Measurements from ENCODE around the gene CCDC86. TPM values are rescaled to one million over a fixed set of nuclear protein-coding genes. Genes with fewer than 3 reads are reported as not detected.

Gene CCDC86
- total RNA-seq, 2 experiments from 2014 or later, result 52.1 to 75.1 TPM

GRCh38 chr11:60864856-60865513 lies 23.1 kb downstream of the CCDC86 start:
- intact Hi-C loops (cut with DNase I, micrococcal nuclease), result no loop called here
- H3K4me1 Mint-ChIP-seq, result no peaks in the 10 kb centered on the region
- no peaks in the 10 kb centered on the region for H3K36me3 Mint-ChIP-seq (ENCODE audit: low read depth)
- no peaks in the 10 kb centered on the region for H3K27me3 Mint-ChIP-seq
- ChIA-PET POLR2A (no interaction called here), CTCF (interaction anchor here (0.7 kb wide), 1 partner anchor 11 kb away, joined by 3 read pairs; no protein-coding TSS in a partner anchor)
- ATAC-seq (no peak), DNase-seq (no peak)
- H3K4me3 Mint-ChIP-seq, result no peak overlapping the region
- H3K9me3 Mint-ChIP-seq (ENCODE audit: low read depth), result no peaks in the 10 kb centered on the region
- no peak overlapping the region for H3K27ac Mint-ChIP-seq

GRCh38 chr11:60866911-60867870 lies 25.3 kb downstream of the CCDC86 start, which contains the start of gene ZP1:
TSS of gene ZP1 (plus strand) at chr11:60867542. CDS start at chr11:60867562, 20 bp downstream.
- no peak for DNase-seq
- no peaks in the 10 kb centered on the region for H3K27me3 Mint-ChIP-seq
- H3K9me3 Mint-ChIP-seq (ENCODE audit: low read depth), result no peaks in the 10 kb centered on the region
- ChIA-PET CTCF (interaction anchor here (0.7 to 1.1 kb wide), 2 partner anchors 20 to 36 kb away, joined by 3 to 4 read pairs; no protein-coding TSS in a partner anchor), POLR2A (no interaction called here)
- H3K4me1 Mint-ChIP-seq, result peaks cover 2% of the 10 kb centered on the region
- no peaks in the 10 kb centered on the region for H3K36me3 Mint-ChIP-seq (ENCODE audit: low read depth)
- H3K27ac Mint-ChIP-seq, result no peak within 1 kb of the TSS
- no peak for ATAC-seq
- H3K4me3 Mint-ChIP-seq, result no peak within 1 kb of the TSS
- intact Hi-C loops (cut with DNase I, micrococcal nuclease), result no loop called here

- Mint-ChIP-seq H3K4me3 (no peak overlapping the region), H3K27ac (no peak overlapping the region), H3K9me3 (ENCODE audit: low read depth) (no peaks in the 10 kb centered on the region), H3K36me3 (ENCODE audit: low read depth) (no peaks in the 10 kb centered on the region), H3K4me1 (peaks cover 5% of the 10 kb centered on the region), H3K27me3 (no peaks in the 10 kb centered on the region)
- ATAC-seq, result no peak
- DNase-seq, result no peak
- ChIA-PET CTCF (interaction anchor here (0.7 to 1.9 kb wide), 3 partner anchors 13 to 37 kb away, joined by 3 to 8 read pairs (median 4); partner anchors contain the start of gene PTGDR2), POLR2A (no interaction called here)
- intact Hi-C loops (cut with DNase I, micrococcal nuclease), result no loop called here
Observed at GRCh38 chr11:60867871-60868681, 26.2 kb downstream of the CCDC86 start.

GRCh38 chr11:60868682-60869450 lies 27.0 kb downstream of the CCDC86 start:
- ChIA-PET CTCF (interaction anchor here (1.3 to 1.9 kb wide), 2 partner anchors 13 to 38 kb away, joined by 4 to 8 read pairs; partner anchors contain the start of gene PTGDR2), POLR2A (no interaction called here)
- no peak for DNase-seq
- H3K4me3 Mint-ChIP-seq, result no peak overlapping the region
- no peaks in the 10 kb centered on the region for H3K27me3 Mint-ChIP-seq
- intact Hi-C loops (cut with DNase I, micrococcal nuclease), result no loop called here
- ATAC-seq, result no peak
- no peaks in the 10 kb centered on the region for H3K36me3 Mint-ChIP-seq (ENCODE audit: low read depth)
- peaks cover 6% of the 10 kb centered on the region for H3K4me1 Mint-ChIP-seq
- H3K9me3 Mint-ChIP-seq (ENCODE audit: low read depth), result no peaks in the 10 kb centered on the region
- H3K27ac Mint-ChIP-seq, result no peak overlapping the region

- Mint-ChIP-seq H3K36me3 (ENCODE audit: low read depth) (no peaks in the 10 kb centered on the region), H3K27me3 (no peaks in the 10 kb centered on the region), H3K4me3 (no peak overlapping the region), H3K4me1 (peaks cover 6% of the 10 kb centered on the region), H3K27ac (no peak overlapping the region), H3K9me3 (ENCODE audit: low read depth) (no peaks in the 10 kb centered on the region)
- no peak for DNase-seq
- POLR2A ChIA-PET, result no interaction called here
- intact Hi-C loops (cut with DNase I, micrococcal nuclease), result no loop called here
- ATAC-seq, result no peak
- CTCF ChIA-PET, result interaction anchor here (1.3 to 1.9 kb wide), 2 partner anchors 14 to 38 kb away, joined by 4 to 8 read pairs; partner anchors contain the start of gene PTGDR2
Observed at GRCh38 chr11:60869451-60869825, 27.5 kb downstream of the CCDC86 start.

GRCh38 chr11:60870276-60870675 lies 28.4 kb downstream of the CCDC86 start:
- ChIA-PET CTCF (no interaction called here), POLR2A (interaction anchor here (0.6 kb wide), 1 partner anchor 109 kb away, joined by 3 read pairs; no protein-coding TSS in a partner anchor)
- Mint-ChIP-seq H3K27ac (no peak overlapping the region), H3K27me3 (no peaks in the 10 kb centered on the region), H3K4me3 (no peak overlapping the region), H3K36me3 (ENCODE audit: low read depth) (peaks cover 2% of the 10 kb centered on the region), H3K9me3 (ENCODE audit: low read depth) (no peaks in the 10 kb centered on the region), H3K4me1 (peaks cover 6% of the 10 kb centered on the region)
- no peak for DNase-seq
- intact Hi-C loops (cut with DNase I, micrococcal nuclease), result no loop called here
- no peak for ATAC-seq

- H3K36me3 Mint-ChIP-seq (ENCODE audit: low read depth), result peaks cover 2% of the 10 kb centered on the region
- no peaks in the 10 kb centered on the region for H3K27me3 Mint-ChIP-seq
- H3K4me3 Mint-ChIP-seq, result no peak overlapping the region
- ATAC-seq (peak; percentile 37), DNase-seq (no peak)
- peaks cover 6% of the 10 kb centered on the region for H3K4me1 Mint-ChIP-seq
- H3K27ac Mint-ChIP-seq, result no peak overlapping the region
- H3K9me3 Mint-ChIP-seq (ENCODE audit: low read depth), result no peaks in the 10 kb centered on the region
- intact Hi-C loops (cut with DNase I, micrococcal nuclease), result no loop called here
- POLR2A ChIA-PET, result interaction anchor here (0.6 kb wide), 1 partner anchor 108 kb away, joined by 3 read pairs; no protein-coding TSS in a partner anchor
- CTCF ChIA-PET, result interaction anchor here (1.1 kb wide), 1 partner anchor 11 kb away, joined by 3 read pairs; no protein-coding TSS in a partner anchor
Observed at GRCh38 chr11:60870733-60871377, 28.9 kb downstream of the CCDC86 start.

- POLR2A ChIA-PET, result no interaction called here
- H3K27me3 Mint-ChIP-seq, result no peaks in the 10 kb centered on the region
- DNase-seq (no peak), ATAC-seq (no peak)
- H3K4me1 Mint-ChIP-seq, result peaks cover 6% of the 10 kb centered on the region
- no peak overlapping the region for H3K4me3 Mint-ChIP-seq
- intact Hi-C loops (cut with DNase I, micrococcal nuclease), result no loop called here
- H3K27ac Mint-ChIP-seq, result no peak overlapping the region
- H3K9me3 Mint-ChIP-seq (ENCODE audit: low read depth), result no peaks in the 10 kb centered on the region
- peaks cover 2% of the 10 kb centered on the region for H3K36me3 Mint-ChIP-seq (ENCODE audit: low read depth)
- CTCF ChIA-PET, result interaction anchor here (1.1 to 1.6 kb wide), 4 partner anchors 11 to 28 kb away, joined by 3 to 6 read pairs (median 4); partner anchors contain the start of gene PTGDR2
Observed at GRCh38 chr11:60871378-60872061, 29.6 kb downstream of the CCDC86 start.

GRCh38 chr11:60872124-60872960 lies 30.4 kb downstream of the CCDC86 start:
- Mint-ChIP-seq H3K4me1 (peaks cover 6% of the 10 kb centered on the region), H3K27me3 (no peaks in the 10 kb centered on the region), H3K4me3 (no peak overlapping the region), H3K36me3 (ENCODE audit: low read depth) (peaks cover 2% of the 10 kb centered on the region), H3K27ac (no peak overlapping the region), H3K9me3 (ENCODE audit: low read depth) (no peaks in the 10 kb centered on the region)
- ChIA-PET CTCF (interaction anchor here (1.1 to 1.6 kb wide), 4 partner anchors 10 to 27 kb away, joined by 3 to 6 read pairs (median 4); partner anchors contain the start of gene PTGDR2), POLR2A (interaction anchor here (0.6 kb wide), 1 partner anchor 51 kb away, joined by 3 read pairs; no protein-coding TSS in a partner anchor)
- intact Hi-C loops (cut with DNase I, micrococcal nuclease), result no loop called here
- no peak for ATAC-seq
- DNase-seq, result no peak

Measured in activated CD4-positive, alpha-beta T cell treated with anti-CD3 and anti-CD28 coated beads for 36 hours (primary cell).